Measurements from ENCODE around the gene FCRL6.

FCRL6 gene

DNA sequence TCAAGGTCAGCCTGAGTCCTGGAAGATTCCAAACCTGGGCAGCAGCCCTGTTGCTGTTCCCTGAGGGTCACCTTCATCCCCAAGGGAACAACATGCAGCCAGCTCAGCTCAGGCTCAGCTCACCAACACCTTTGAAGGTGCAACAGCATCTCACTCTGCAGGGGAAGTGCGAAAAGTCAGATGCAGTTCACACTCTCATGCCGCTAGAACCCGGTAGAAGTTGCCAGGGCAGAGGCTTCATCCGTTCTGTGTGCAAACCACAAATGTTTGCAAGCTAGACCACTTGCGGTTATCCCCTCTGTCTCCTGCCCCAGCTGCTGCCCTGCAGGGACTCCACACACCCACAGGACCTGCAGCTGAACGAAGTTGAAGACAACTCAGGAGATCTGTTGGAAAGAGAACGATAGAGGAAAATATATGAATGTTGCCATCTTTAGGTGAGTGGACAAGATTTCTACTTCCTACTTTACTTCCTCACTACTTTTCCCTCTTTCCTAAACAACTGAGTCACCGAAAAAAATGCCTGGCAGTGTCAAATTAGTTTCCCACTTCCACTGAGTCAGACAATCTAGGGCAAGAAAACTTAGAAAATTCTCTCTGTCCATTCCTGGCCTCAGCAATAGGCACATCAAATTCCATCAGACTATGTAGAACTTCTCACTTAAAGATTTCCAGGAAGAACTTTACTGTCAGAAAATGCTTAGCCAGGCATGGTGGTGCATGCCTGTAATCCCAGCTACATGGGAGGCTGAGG is 1.8 kb upstream of the FCRL6 start:
- DNase-seq = no peak
- no peak overlapping the region for H3K4me3 ChIP-seq (ENCODE audit: low read depth, low read length)
- peaks cover 98% of the 10 kb centered on the region for H3K27me3 ChIP-seq (ENCODE audit: insufficient read depth, low read depth, severe bottlenecking)
- no peak overlapping the region for H3K27ac ChIP-seq
- TF ChIP-seq, protein P1, sequence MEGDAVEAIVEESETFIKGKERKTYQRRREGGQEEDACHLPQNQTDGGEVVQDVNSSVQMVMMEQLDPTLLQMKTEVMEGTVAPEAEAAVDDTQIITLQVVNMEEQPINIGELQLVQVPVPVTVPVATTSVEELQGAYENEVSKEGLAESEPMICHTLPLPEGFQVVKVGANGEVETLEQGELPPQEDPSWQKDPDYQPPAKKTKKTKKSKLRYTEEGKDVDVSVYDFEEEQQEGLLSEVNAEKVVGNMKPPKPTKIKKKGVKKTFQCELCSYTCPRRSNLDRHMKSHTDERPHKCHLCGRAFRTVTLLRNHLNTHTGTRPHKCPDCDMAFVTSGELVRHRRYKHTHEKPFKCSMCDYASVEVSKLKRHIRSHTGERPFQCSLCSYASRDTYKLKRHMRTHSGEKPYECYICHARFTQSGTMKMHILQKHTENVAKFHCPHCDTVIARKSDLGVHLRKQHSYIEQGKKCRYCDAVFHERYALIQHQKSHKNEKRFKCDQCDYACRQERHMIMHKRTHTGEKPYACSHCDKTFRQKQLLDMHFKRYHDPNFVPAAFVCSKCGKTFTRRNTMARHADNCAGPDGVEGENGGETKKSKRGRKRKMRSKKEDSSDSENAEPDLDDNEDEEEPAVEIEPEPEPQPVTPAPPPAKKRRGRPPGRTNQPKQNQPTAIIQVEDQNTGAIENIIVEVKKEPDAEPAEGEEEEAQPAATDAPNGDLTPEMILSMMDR (IDR thresholded peaks at IDR 0.05; ENCODE audit: low read depth, low read length) = no peak
- no peaks in the 10 kb centered on the region for H3K36me3 ChIP-seq
- H3K9me3 ChIP-seq (ENCODE audit: severe bottlenecking) = peaks cover 3% of the 10 kb centered on the region

DNA sequence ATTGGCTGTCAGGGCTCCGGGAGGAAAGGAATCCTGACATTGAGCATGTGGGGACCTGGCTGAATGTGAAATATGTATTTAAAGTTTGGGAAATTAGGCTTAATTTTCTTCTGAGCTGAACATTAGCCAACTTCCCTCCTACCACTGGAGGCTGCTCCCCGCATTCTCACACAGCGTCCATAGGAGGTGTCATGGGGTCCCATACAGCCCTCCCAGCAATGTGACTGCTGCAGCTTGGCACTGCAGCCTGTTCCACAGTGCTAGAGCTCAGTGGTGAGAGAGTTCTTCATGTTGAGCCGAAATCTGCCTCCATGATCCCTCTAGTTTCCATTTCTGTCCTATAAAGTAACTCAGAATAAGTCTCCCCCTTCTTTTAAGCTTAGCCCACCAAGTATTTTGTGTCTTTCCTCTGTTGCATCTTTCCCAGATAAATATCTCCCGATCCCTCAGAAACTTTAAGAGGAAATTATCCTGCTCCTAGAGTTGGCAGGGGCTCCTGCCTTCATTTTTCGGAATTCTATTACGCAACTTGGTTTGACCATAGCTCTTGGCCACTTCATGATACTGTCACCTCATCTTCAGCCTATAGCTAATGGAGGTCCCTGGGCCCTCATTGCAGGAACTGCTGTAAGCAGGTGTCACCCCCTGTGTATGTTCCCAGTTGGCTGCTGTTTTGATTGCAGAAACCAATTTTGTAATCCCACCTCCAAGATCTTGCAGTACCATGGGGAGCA is 2.0 kb downstream of the FCRL6 start:
- TF ChIP-seq, protein P1 (IDR thresholded peaks at IDR 0.05; ENCODE audit: low read depth, low read length) = no peak
- H3K4me3 ChIP-seq (ENCODE audit: low read depth, low read length) = no peak overlapping the region

DNA sequence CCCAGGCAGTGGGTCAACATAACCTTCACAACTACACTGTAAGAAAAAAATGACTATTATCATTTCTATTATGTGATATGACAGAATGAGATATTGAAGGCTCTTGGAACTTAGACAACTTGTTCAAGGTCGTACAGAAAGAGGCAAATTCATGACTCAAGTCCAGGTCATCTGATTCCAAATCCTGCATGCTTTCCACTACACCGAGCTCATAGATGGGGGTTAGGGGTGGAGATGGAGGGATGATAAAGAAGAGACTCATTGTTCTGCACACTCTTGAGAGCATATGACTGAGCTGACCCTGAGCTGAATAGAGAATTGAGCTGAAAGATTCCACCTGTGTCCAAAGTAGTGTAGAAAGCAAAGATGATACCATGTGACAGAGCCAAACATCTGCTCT is 2.8 kb downstream of the FCRL6 start:
- Histone ChIP-seq H3K4me3 (ENCODE audit: low read depth, low read length) (no peak overlapping the region), H3K27ac (no peak overlapping the region), H3K36me3 (no peaks in the 10 kb centered on the region), H3K9me3 (ENCODE audit: severe bottlenecking) (peaks cover 3% of the 10 kb centered on the region), H3K27me3 (ENCODE audit: insufficient read depth, low read depth, severe bottlenecking) (peaks cover 98% of the 10 kb centered on the region)
- TF ChIP-seq, protein P1 (IDR thresholded peaks at IDR 0.05; ENCODE audit: low read depth, low read length) = no peak
- DNase-seq = no peak

More for the DNA sequence above, 2.0 kb downstream of the FCRL6 start:
- H3K27me3 ChIP-seq (ENCODE audit: insufficient read depth, low read depth, severe bottlenecking) = peaks cover 98% of the 10 kb centered on the region
- no peaks in the 10 kb centered on the region for H3K36me3 ChIP-seq
- no peak overlapping the region for H3K27ac ChIP-seq
- DNase-seq = no peak
- H3K9me3 ChIP-seq (ENCODE audit: severe bottlenecking) = peaks cover 3% of the 10 kb centered on the region

DNA sequence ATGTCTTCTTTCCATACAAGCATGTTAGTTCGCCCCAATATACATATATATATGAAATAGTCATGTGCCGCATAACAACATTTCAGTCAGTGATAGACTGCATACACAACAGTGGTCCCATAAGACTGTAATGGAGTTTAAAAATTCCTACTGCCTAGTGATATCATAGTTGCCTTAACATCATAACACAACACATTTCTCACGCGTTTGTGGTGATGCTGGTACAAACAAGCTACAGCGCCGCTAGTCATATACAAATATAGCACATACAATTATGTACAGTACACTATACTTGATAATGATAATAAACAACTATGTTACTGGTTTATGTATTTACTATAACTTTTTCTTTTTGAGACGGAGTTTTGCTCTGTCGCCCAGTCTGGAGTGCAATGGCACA is 13.8 kb downstream of the FCRL6 start:
- H3K36me3 ChIP-seq = no peaks in the 10 kb centered on the region
- H3K27me3 ChIP-seq (ENCODE audit: insufficient read depth, low read depth, severe bottlenecking) = peaks cover 89% of the 10 kb centered on the region
- no peak overlapping the region for H3K4me3 ChIP-seq (ENCODE audit: low read depth, low read length)
- DNase-seq = no peak
- no peak overlapping the region for H3K27ac ChIP-seq
- TF ChIP-seq, protein P1 (IDR thresholded peaks at IDR 0.05; ENCODE audit: low read depth, low read length) = no peak
- no peaks in the 10 kb centered on the region for H3K9me3 ChIP-seq (ENCODE audit: severe bottlenecking)

DNA sequence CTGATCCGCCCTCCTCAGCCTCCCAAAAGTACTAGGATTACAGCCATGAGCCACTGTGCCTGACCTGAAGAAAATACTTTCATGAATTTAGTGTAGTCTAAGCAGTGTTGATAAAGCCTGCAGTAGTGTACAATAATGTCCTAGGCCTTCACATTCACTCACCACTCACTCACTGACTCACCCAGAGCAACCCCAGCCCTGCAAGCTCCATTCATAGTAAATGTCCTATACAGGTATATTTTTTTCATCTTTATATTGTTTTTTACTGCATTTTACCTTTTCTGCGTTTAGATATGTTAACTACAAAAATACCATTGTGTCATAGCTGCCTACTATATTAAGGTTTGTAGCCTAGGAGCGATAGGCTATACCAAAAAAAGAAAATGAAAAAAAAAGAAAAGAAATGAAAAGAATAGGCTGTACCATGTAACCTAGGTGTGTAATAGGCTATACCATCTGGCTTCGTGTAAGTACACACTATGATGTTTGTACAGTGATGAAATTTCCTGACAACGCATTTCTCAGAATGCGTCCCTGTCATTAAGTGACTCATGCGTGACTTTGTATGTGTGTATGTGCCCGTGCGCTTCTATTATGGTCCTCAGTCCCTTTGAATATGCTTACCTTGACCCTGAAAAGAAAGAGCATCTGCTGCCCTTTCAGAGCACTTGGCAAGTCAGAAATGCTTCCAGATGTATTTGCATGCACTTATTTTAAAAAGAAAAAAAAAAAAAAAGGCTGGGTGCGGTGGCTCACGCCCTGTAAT is 15.3 kb downstream of the FCRL6 start:
- no peak overlapping the region for H3K27ac ChIP-seq
- no peaks in the 10 kb centered on the region for H3K9me3 ChIP-seq (ENCODE audit: severe bottlenecking)
- H3K36me3 ChIP-seq = no peaks in the 10 kb centered on the region
- DNase-seq = no peak
- H3K4me3 ChIP-seq (ENCODE audit: low read depth, low read length) = no peak overlapping the region
- TF ChIP-seq, protein P1 (IDR thresholded peaks at IDR 0.05; ENCODE audit: low read depth, low read length) = no peak
- peaks cover 89% of the 10 kb centered on the region for H3K27me3 ChIP-seq (ENCODE audit: insufficient read depth, low read depth, severe bottlenecking)
